HepG2 (cell line): ENCODE data around the gene SARS2. TPM values are rescaled to one million over a fixed set of nuclear protein-coding genes. Genes with fewer than 3 reads are reported as not detected.

Source experiments
- CHD2 ChIP-seq: IDR thresholded peaks from 2 replicates; pipeline ENCODE4 v1.6.1; 2011; ENCODE audit warnings: low read depth, low read length, improper control_type of control experiment
- GATAD1 ChIP-seq: IDR thresholded peaks from 2 replicates; pipeline ENCODE4 v1.6.1; 2016; ENCODE audit warnings: missing genetic modification reagents, missing compliant biosample characterization
- GTF2F1 ChIP-seq: fragments of 150-350 bp; IDR thresholded peaks from 2 replicates; pipeline ENCODE4 v1.6.1; 2014; ENCODE audit warnings: low read length
- HOXA5 ChIP-seq: sonication (generic); formaldehyde crosslinking; IDR thresholded peaks from 2 replicates; pipeline ENCODE4 v1.4.0; 2020; ENCODE audit warnings: missing genetic modification reagents
- MAFG ChIP-seq: sonication (generic); formaldehyde crosslinking; IDR thresholded peaks from 2 replicates; pipeline ENCODE4 v1.5.1; 2020; ENCODE audit warnings: mild to moderate bottlenecking, missing genetic modification reagents
- PAX8 ChIP-seq: sonication (generic); formaldehyde crosslinking; IDR thresholded peaks from 2 replicates; pipeline ENCODE4 v1.8.0; 2022; ENCODE audit warnings: mild to moderate bottlenecking, missing genetic modification reagents, borderline replicate concordance
- PCBP2 ChIP-seq: fragments of 200-400 bp; formaldehyde crosslinking; optimal IDR thresholded peaks from 2 replicates; pipeline ENCODE3; 2018; ENCODE audit warnings: low read length, low read depth; ENCODE audit not compliant: poor library complexity, severe bottlenecking
- RCOR2 ChIP-seq: IDR thresholded peaks from 2 replicates; pipeline ENCODE4 v1.6.1; 2016; ENCODE audit warnings: missing biosample characterization, missing genetic modification reagents
- REXO4 ChIP-seq: sonication (generic); formaldehyde crosslinking; IDR thresholded peaks from 2 replicates; pipeline ENCODE4 v1.8.0; 2022; ENCODE audit warnings: missing genetic modification reagents, mild to moderate bottlenecking, borderline replicate concordance
- TBX2 ChIP-seq: sonication (generic); formaldehyde crosslinking; IDR thresholded peaks from 2 replicates; pipeline ENCODE4 v1.5.0; 2020; ENCODE audit warnings: missing genetic modification reagents, mild to moderate bottlenecking, borderline replicate concordance
- U2AF2 ChIP-seq: fragments of 200-400 bp; formaldehyde crosslinking; IDR thresholded peaks from 2 replicates; pipeline ENCODE4 v1.6.1; 2017; ENCODE audit warnings: low read depth, mild to moderate bottlenecking, low read length
- ZBTB20 ChIP-seq: sonication (generic); formaldehyde crosslinking; IDR thresholded peaks from 2 replicates; pipeline ENCODE4 v1.8.1; 2023; ENCODE audit warnings: missing genetic modification reagents, low read depth, mild to moderate bottlenecking, borderline replicate concordance
- ZNF224 ChIP-seq: sonication (generic); formaldehyde crosslinking; IDR thresholded peaks from 2 replicates; pipeline ENCODE4 v1.5.0; 2020; ENCODE audit warnings: mild to moderate bottlenecking, missing genetic modification reagents
- ZNF407 ChIP-seq: sonication (generic); formaldehyde crosslinking; IDR thresholded peaks from one replicate; pipeline ENCODE4 v1.5.1; 2020; ENCODE audit warnings: mild to moderate bottlenecking, missing genetic modification reagents; ENCODE audit errors: not compliant biosample characterization
- ZNF430 ChIP-seq: sonication (generic); formaldehyde crosslinking; IDR thresholded peaks from 2 replicates; pipeline ENCODE4 v1.9.0; 2021; ENCODE audit warnings: mild to moderate bottlenecking, missing genetic modification reagents
- ZNF510 ChIP-seq: sonication (generic); formaldehyde crosslinking; IDR thresholded peaks from 2 replicates; pipeline ENCODE4 v1.4.0; 2020; ENCODE audit warnings: low read depth, mild to moderate bottlenecking, missing genetic modification reagents
- ZNF543 ChIP-seq: sonication (generic); formaldehyde crosslinking; IDR thresholded peaks from 2 replicates; pipeline ENCODE4 v1.4.0; 2020; ENCODE audit warnings: mild to moderate bottlenecking, missing genetic modification reagents
- ZNF549 ChIP-seq: sonication (generic); formaldehyde crosslinking; IDR thresholded peaks from 2 replicates; pipeline ENCODE4 v1.5.0; 2020; ENCODE audit warnings: missing genetic modification reagents
- ZNF570 ChIP-seq: sonication (generic); formaldehyde crosslinking; IDR thresholded peaks from 2 replicates; pipeline ENCODE4 v1.4.0; 2020; ENCODE audit warnings: mild to moderate bottlenecking, missing genetic modification reagents, borderline replicate concordance
- ZNF737 ChIP-seq: sonication (generic); formaldehyde crosslinking; IDR thresholded peaks from 2 replicates; pipeline ENCODE4 v1.5.0; 2020; ENCODE audit warnings: missing genetic modification reagents, mild to moderate bottlenecking, borderline replicate concordance
- ZSCAN20 ChIP-seq: sonication (generic); formaldehyde crosslinking; IDR thresholded peaks from 2 replicates; pipeline ENCODE4 v1.4.0; 2020; ENCODE audit warnings: missing genetic modification reagents, mild to moderate bottlenecking, borderline replicate concordance
- polyA plus RNA-seq, 8 experiments: library from polyadenylated mRNA; depleted of rRNA in 3 of 8; stranded (reverse) in 7 of 8; unstranded in 1 of 8; fragments of >200 nt; fragmentation: Illumina TruSeq in 4 of 8; extraction: Trizol in 4 of 8; gene quantifications; 2 replicates each; pipeline versions ENCODE4 v1.2.1 to v1.2.3, GENCODE V29; 2011 to 2016; ENCODE audit warnings: low read depth in 4 of 8, missing spikeins in 1 of 8, mixed read lengths in 1 of 8; ENCODE audit not compliant: insufficient read depth in 1 of 8
- total RNA-seq, 5 experiments: library from RNA; depleted of rRNA; stranded (reverse); fragments of >200 nt; fragmentation: Illumina TruSeq; extraction: Trizol; gene quantifications; 2 replicates each; pipeline ENCODE4 v1.2.3, GENCODE V29; 2016; ENCODE audit warnings: low read depth in 1 of 5
- TF ChIP-seq, protein P1 (sequence below): sonication (generic); formaldehyde crosslinking; IDR thresholded peaks from 2 replicates; pipeline ENCODE4 v1.4.0; 2020; ENCODE audit warnings: low read depth, mild to moderate bottlenecking, missing genetic modification reagents

SARS2 gene
- total and polyA plus RNA-seq, 2 of the 13 experiments (the other 11 are each of a cell fraction or from before 2014, with no cell fraction given), result 40.0 to 48.6 TPM

DNA sequence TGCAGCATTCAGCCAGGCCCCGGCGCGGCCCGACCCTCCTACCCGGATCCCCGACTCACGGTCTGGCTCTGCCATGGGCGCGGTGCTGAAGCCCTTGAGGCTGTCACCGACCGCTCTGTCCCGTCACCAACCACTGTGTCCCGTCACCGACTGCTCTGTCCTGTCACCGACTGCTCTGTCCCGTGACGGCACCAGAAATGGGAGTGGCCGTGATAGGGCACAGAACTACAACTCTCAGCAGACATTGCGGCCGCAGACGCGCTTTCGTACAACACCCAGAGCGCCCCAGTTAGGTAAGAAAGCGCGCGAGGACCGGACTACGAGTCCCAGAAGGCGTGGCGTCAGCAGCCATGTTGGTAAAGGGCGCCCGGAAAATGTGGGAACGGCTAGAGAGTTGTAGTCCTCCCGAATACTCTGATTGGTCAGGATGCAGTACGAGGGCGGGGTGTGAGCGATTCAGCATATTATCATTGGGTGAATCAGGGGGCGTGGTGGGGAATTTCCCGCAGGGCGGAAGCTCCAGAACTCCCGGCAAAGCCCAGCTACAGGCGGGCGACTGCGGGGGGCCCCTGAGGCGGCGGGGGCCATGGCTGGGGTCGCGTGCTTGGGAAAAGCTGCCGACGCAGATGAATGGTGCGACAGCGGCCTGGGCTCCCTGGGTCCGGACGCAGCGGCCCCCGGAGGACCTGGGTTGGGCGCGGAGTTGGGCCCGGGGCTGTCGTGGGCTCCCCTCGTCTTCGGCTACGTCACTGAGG, 30.9 kb downstream of the SARS2 start, which contains the start of the genes NFKBIB and SIRT2 (continued):
- TF ChIP-seq GATAD1 (CRISPR knock-in tag) (peak; percentile 79), ZNF407 (CRISPR knock-in tag) (no peak), CHD2 (peak; percentile 72), ZNF737 (CRISPR knock-in tag) (no peak), ZNF510 (CRISPR knock-in tag) (0 out of 2 replicates have a peak, but pooled peaks have one; percentile 59), PAX8 (CRISPR knock-in tag) (peak; percentile 85), ZNF224 (CRISPR knock-in tag) (peak; percentile 90; the same call in 1 of the 2 replicates), REXO4 (no peak), ZNF430 (peak; percentile 91; the same call in 1 of the 2 replicates), ZNF543 (CRISPR knock-in tag) (peak; percentile 59), ZNF570 (no peak), ZBTB20 (CRISPR knock-in tag) (no peak), HOXA5 (CRISPR knock-in tag) (peak; percentile 38; the same call in 1 of the 2 replicates), GTF2F1 (no peak), TBX2 (CRISPR knock-in tag) (peak; percentile 68), U2AF2 (no peak), ZSCAN20 (no peak), ZNF549 (CRISPR knock-in tag) (no peak), MAFG (CRISPR knock-in tag) (no peak), PCBP2 (no peak), RCOR2 (CRISPR knock-in tag) (no peak)
- TF ChIP-seq, protein P1, sequence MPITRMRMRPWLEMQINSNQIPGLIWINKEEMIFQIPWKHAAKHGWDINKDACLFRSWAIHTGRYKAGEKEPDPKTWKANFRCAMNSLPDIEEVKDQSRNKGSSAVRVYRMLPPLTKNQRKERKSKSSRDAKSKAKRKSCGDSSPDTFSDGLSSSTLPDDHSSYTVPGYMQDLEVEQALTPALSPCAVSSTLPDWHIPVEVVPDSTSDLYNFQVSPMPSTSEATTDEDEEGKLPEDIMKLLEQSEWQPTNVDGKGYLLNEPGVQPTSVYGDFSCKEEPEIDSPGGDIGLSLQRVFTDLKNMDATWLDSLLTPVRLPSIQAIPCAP (CRISPR knock-in tag), result no peak
